Activated naive CD8-positive, alpha-beta T cell treated with anti-CD3 and anti-CD28 coated beads, Interleukin-2, amount 50 U/mL, for 16 hours (primary cell): Measurements from ENCODE around the gene SLIT1.

Source experiments
- DNase-seq: peaks from one replicate; pipeline ENCODE4 v3.0.0-alpha.2; 2020; ENCODE audit warnings: low read depth, low spot score

The SLIT1 gene

GRCh38 chr10:97140049-97140846 is 45.5 kb downstream of the SLIT1 start:
- DNase-seq: no peak

GRCh38 chr10:97139651-97140048 is 46.1 kb downstream of the SLIT1 start:
- no peak for DNase-seq

DNA sequence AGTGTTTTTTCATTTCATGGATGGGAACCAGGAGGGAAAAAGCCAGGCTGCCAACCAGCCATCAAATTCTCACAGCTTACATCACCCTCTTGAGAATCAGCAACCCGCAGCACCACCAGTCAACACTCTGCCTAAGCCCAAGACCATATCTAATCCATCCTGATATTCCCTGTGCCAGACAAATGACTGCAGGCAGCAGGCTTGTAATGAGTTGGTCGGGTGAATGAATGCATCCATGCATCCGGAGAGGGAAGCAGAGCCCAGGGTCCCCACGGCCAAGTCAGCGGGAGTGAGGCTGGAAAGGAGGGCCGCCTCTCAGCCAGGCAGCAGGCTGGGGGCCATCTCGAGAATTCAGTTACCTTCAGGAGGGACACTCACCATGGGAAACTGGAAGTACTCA is 46.9 kb downstream of the SLIT1 start:
- no peak for DNase-seq

DNA sequence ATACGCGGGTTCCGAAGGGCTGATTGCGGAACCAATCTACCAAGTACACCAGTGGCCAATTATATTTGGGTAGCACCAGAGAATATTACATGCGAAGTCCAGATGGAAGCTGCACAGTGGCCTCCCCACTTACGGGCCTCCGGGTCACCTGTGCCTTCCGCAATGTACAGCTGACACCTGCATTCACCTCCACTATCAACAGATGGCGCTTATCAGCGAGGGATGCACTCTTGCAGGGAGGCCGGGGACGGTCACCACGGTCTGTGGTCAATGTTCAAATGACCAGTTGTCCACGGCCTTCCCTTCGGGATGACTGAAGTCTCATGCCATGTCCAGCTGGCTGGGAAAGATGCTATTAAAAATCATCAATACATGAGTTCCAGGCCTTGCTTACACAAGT is 47.6 kb downstream of the SLIT1 start:
- no peak for DNase-seq

GRCh38 chr10:97136756-97137155 is 49.0 kb downstream of the SLIT1 start:
- no peak for DNase-seq

DNA sequence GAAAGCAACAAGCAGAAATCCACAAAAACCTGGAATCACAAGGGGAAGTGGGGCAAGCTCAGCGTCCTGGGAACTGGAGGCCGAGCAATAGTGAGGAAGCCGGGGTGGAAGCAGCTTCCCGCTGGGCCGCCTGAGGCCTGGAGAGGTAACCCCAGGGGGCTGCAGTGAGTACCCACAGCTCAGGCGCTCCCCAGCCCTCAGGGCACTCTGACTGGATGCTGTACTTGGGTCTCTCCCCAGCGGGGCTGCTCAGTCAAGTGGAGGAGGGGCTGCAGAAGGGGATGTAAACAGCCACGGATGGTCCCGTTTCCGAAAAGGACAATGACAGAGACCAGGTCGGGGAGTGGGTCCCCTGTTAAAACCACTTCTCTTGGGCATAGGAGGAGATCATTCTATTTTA is 50.3 kb downstream of the SLIT1 start:
- DNase-seq: no peak

GRCh38 chr10:97134983-97135382 is 50.8 kb downstream of the SLIT1 start:
- DNase-seq: no peak

GRCh38 chr10:97134110-97134509 is 51.6 kb downstream of the SLIT1 start:
- no peak for DNase-seq

DNA sequence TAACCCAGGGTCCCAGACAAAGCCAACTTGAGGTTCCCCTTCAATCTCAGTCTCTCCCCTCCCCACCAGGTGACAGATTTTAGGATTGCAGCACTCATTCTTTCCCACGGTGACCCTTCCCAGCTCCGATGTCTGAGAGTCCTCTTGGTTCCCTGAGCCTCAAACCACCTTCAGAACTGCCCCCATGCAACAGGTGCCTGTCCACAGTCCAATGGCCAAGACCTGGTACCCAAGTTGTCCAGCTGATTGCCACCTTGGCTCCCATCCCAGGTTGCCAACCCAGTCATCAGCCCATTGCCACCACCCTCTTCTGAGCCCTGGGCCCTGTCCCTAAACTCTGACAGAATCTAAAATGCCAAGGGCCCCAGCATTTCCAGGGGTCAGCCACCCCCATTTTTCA is 53.5 kb downstream of the SLIT1 start:
- no peak for DNase-seq

DNA sequence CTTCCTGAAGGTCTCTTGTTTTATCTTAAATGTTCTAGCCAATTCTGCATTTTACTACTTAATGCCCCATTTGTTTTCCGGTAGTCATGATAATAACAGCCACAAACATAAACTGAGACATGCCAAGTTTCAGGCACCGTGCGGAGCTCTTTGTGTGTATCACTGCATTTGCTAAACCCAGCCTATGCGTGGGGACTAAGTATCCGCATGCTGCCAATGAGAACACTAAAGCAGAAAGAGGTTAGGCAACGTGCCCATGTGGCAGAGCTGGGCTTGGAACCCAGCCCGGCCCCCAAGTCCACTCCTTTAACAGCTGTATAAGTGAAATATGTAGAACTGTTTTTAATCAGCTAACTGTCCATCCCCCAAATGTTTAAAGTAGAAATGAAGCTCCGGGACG is 54.1 kb downstream of the SLIT1 start:
- DNase-seq: no peak

DNA sequence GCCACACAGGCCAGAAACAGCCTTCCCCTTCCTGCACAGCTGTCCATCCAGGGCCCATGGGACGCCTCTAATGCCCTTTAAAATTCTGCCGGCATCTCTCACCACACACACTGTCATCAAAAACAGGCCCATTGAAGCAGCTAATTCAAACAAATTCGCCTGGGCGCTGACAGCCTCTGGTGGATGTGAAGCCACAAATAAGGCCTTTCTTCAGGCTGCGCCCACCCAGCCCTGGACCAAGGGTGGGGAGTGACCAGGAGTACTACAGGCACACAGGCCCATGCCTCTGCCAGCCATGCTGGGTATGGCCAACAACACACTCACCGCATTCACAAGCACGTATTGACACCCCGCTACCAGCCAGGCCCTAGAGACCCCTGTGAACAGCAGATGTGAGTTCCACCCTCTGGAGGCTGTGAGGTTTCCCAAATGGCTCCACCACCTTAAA is 54.6 kb downstream of the SLIT1 start:
- no peak for DNase-seq

DNA sequence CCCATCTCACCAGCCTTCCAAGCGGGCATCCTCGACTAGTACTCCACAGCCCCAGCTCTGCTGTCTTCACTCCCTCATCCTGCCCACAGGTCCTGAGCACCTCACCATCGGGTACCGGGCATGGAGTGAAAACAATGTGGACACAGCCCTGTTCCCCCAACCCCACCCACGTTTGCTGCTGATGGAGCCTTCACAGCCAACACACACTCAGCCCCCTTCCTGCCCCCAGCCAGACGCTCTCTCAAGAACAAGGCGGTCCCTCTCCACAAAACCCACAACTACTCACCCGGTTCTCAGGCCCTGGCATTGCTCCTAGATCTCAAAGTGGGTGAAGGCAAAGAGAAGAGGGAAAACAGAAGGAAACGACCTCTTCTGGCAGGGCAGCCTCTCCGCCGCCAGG is 56.1 kb downstream of the SLIT1 start:
- no peak for DNase-seq

- DNase-seq: no peak
Observed at GRCh38 chr10:97128516-97129154, 57.1 kb downstream of the SLIT1 start.

DNA sequence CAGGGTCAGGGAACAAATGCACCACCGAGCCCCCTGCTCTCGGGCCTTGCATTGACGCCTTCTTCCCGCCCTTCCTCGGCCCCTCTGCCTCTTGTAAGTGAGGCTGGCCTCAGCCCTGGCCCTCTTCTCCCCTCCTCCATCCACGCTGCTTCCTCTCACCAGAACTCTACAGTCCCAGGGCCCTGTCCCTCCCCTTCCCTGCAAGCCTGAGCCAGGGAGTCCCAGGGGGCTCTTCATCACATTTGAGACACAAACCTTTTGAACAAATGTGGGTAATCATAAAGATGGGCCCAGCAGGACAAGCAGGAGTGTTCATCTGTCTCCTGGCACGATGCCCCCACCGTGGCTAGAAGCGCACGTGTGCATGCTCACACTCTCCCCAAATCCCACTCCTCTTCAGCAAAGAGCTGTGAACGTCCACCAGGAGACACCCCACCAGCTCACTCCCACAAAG is 57.7 kb downstream of the SLIT1 start:
- no peak for DNase-seq

- no peak for DNase-seq
Observed at GRCh38 chr10:97127509-97127908, 58.2 kb downstream of the SLIT1 start.

DNA sequence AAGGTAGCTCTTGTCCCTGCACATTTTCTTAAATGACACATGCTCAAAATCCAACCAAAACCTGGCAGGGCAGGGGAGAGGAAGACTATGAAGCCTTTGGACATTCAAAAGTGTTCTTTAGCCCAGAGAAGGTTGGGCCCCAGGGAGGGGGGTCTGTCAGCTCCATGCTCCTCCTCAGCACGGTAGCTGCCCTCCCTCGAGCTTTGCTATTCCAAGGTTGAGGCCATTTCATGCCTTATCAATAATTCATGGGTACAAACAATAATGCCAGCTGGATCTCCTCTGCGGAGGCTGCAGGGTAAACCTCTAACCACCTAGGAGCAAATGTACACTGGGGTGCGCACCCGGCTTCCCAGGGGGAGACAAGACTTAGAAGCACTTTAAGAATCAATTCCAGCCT is 61.5 kb downstream of the SLIT1 start:
- DNase-seq: no peak

DNA sequence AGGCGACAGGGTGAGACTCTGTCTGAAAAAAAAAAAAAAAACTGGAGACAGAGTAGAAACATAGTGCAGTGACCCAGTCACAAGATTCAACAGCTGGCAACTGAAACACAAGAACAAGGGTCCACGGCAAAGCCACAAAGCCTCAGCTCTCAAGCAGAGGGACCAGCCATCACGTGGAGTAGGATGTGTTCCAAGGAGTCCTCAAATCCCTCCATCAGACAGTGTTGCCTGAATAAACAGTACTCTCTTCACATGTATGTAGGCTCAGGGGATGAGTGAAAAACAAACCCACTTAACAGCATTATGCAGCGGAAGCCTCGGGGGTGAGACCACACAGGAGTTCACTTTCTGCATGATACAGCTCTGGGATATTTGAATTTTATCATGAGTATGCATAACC is 62.0 kb downstream of the SLIT1 start:
- DNase-seq: no peak

DNA sequence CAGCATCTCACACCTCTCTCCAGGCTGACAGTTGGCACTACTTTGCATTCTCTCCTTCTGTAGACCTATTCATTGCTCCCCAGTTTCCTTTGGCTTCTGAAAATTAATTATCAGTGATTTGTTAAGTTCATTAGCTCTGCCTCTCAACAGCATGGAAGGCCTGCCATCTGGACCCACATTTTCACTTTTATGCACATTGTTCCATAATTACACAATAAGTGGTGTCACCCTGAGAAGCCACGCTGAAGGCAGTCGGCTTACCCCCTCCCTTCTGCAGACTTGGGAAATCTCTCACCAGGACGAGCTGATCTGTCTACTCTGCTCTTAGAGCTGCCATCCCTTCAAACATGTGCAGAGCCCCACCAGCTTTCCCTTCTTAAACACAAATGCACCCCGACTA is 64.7 kb downstream of the SLIT1 start:
- DNase-seq: no peak

DNA sequence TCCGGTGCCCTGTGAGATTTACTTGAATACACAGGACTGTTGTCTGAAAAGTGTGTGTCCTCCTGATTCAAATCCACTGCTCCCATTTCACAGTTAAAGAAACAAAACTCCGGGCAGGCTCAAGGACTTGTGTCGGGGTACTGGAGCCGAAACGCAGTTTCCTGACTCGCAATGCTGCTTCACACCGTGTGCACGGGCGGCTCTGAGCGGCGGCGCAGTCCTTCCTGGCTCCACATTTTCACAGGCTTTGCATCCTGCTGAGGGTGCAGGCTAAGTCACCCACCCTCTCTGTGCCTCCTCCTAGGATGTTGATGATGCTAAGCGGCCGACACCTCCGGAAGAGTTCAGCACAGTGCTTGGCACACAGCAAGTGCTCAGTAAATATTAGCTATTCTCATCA is 65.4 kb downstream of the SLIT1 start:
- no peak for DNase-seq

DNA sequence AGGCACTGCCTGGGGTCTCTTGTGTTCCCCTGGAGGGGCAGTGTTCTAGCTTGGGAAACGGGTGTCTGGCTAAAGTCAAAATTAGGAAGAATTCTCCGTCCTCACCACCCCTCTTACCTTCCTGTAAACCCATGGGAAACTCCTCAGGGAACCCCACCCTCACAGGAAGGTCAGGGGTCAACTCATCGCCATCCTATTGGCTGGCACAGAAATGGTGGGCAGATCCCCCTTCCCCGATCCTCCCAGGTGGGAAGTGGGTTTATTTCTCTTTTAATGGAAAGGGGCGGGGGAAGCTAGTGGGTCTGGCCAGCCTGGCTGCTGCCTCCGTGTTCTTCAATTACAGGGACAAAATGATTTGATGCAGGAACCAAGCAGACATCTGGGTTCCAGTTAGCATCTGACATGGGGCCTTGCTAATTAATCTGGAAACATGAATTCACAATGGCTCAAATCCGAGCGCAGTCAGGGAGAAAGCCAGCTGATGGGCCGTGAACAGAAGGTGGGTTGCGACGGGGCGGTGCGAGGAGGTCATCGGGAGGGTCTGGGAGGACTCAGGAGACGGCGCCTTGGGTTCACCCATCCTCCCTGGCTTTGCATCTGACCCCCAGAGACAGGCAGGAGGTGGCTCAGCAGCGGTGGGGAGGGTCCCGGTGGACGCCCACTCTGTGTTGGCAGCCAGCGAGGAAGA is 66.6 kb downstream of the SLIT1 start:
- no peak for DNase-seq

DNA sequence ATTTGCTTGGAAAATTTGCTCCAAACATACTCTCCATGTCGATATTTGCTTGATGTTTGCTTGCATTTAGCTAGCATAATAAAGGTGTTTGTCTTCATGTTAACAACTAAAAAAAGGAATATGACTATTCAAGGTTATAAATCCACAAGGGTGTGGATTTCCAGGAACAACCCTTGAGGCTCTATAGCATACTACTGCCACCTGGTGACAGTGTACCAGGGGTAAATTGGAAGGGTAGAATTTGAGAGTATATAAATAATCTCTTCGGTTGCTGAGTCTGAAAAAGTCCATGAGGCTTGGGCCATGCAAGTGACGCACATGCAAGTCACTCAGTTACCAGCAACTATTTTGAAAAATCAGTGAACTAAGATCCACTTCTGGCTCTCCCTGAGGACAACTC is 68.4 kb downstream of the SLIT1 start:
- no peak for DNase-seq

DNA sequence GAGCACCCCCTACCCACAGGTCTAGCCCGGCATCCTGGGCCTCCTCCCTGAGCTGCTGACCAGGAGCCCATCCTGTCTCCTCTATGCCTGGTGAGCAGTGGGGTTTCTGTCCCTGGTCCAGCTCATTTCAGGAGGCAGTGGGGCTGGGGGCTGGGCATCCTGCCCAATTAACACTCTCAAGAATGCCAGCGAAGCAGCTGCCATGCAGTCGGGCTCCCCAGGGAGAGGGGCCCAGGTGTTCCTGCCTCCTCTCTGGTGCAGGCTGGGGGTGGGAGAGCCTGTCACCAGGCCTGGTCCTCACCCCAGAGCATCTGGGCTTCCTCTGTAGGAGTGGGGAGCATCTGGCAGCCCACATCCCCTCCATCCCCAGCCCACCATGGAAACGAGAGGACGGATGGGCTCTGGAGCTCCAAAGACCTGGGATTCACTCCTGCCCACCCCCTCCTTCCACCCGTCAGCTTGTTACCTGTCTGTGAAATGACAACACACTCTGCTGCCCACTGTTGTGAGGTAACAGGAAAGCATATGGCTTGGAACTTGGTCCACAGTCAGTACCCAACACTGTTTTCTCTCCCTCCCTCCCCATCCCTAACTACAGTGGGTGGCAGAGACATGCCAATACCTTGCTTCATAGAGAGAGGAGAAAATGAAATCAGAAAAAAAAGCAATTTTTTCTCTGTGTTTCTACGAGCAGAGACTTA is 69.1 kb downstream of the SLIT1 start:
- DNase-seq: no peak
